ENCODE results near the gene GPR68. TPM values are rescaled to one million over a fixed set of nuclear protein-coding genes. Genes with fewer than 3 reads are reported as not detected.
A peak's percentile ranks its signal among the peaks of the same experiment; 100 is the strongest.

Gene GPR68
- total and polyA plus RNA-seq, 4 donors = 2.0 to 6.4 (median 4.3) TPM

- Histone ChIP-seq H3K36me3 (ENCODE audit: control insufficient read depth, insufficient read depth, low read length) (peaks cover 52% of the 10 kb centered on the region), H3K27me3 (ENCODE audit: control insufficient read depth, insufficient read depth, low read length) (no peaks in the 10 kb centered on the region), H3K4me1 (ENCODE audit: control insufficient read depth, insufficient read depth, low read length) (peaks cover 25% of the 10 kb centered on the region), H3K9me3 (ENCODE audit: control insufficient read depth, insufficient read depth, low read length) (no peaks in the 10 kb centered on the region), H3K27ac (ENCODE audit: low read depth, low read length) (no peak overlapping the region), H3K4me3 (ENCODE audit: low read depth, low read length) (no peak overlapping the region)
- DNase-seq (ENCODE audit: low read depth in 4 of 6, low spot score in 6 of 6) = no peak
- 94% methylated on average over 9 of the region's 9 CpGs for WGBS (ENCODE audit: insufficient coverage)
These were observed 30.3 kb upstream of the GPR68 start for GRCh38 chr14:91274796-91275195.

DNA sequence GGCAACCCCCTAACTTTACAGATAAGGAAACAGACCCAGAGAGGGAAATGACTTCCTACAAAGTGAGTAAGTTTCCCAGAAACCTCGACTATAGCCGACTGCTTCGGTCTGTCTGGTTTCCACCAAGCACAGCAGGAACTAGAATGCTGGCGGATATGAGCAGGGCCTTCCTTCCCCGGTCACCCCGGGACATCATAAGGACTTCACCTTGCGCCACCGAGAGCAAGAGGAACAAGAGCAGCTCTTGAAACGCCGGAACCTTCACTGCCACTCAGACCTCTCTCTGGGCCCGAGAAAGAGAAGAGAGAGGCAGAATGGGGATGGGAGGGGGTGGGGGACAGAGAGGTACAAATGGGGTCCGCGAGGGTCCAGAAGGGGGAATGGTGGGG is 29.4 kb upstream of the GPR68 start:
- 97% methylated on average over 10 of the region's 13 CpGs for WGBS (ENCODE audit: insufficient coverage)
- DNase-seq (ENCODE audit: low read depth in 4 of 6, low spot score in 6 of 6) = no peak
- H3K36me3 ChIP-seq (ENCODE audit: control insufficient read depth, insufficient read depth, low read length) = peaks cover 44% of the 10 kb centered on the region

DNA sequence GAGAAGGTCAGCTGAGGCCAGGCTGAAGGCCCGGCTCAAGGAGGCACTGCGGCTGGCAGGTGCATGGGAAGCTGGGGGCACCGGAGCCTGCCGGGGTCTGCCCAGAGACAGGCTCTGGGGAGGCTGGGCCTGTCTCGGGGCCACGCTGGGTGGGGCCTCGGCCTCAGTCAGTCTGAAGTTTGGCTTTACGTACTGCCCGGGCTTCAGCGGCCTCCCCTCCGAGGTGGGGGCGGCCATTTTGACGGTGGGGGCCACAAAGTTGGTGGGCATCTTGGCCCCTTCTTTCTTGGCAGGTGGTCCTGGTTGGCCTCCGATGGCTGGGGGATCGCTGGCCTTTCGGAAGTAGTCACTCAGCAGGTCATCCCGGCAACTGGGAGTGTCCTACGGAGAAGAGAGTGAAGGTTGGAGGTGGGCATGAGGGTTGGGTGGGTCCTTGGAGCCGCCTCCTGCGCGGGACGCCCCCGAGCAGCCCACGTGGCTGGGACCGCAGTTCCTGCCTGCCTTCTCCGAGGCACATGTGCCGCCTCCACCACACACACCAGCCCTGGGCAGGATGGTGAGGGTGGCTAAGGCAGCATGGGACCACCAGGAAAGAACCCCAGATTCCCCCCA is 28.9 kb upstream of the GPR68 start:
- WGBS (ENCODE audit: insufficient coverage) = 96% methylated on average over 15 of the region's 27 CpGs
- Histone ChIP-seq H3K4me3 (ENCODE audit: low read depth, low read length) (no peak overlapping the region), H3K27ac (ENCODE audit: low read depth, low read length) (no peak overlapping the region), H3K4me1 (ENCODE audit: control insufficient read depth, insufficient read depth, low read length) (peaks cover 34% of the 10 kb centered on the region), H3K36me3 (ENCODE audit: control insufficient read depth, insufficient read depth, low read length) (peaks cover 39% of the 10 kb centered on the region), H3K9me3 (ENCODE audit: control insufficient read depth, insufficient read depth, low read length) (no peaks in the 10 kb centered on the region), H3K27me3 (ENCODE audit: control insufficient read depth, insufficient read depth, low read length) (no peaks in the 10 kb centered on the region)
- DNase-seq (ENCODE audit: low read depth in 4 of 6, low spot score in 6 of 6) = no peak

More for the DNA sequence above, 29.4 kb upstream of the GPR68 start:
- Histone ChIP-seq H3K27me3 (ENCODE audit: control insufficient read depth, insufficient read depth, low read length) (no peaks in the 10 kb centered on the region), H3K9me3 (ENCODE audit: control insufficient read depth, insufficient read depth, low read length) (no peaks in the 10 kb centered on the region), H3K4me3 (ENCODE audit: low read depth, low read length) (no peak overlapping the region), H3K27ac (ENCODE audit: low read depth, low read length) (no peak overlapping the region), H3K4me1 (ENCODE audit: control insufficient read depth, insufficient read depth, low read length) (peaks cover 34% of the 10 kb centered on the region)

GRCh38 chr14:91272341-91273272 is 28.1 kb upstream of the GPR68 start:
- Histone ChIP-seq H3K27me3 (ENCODE audit: control insufficient read depth, insufficient read depth, low read length) (no peaks in the 10 kb centered on the region), H3K36me3 (ENCODE audit: control insufficient read depth, insufficient read depth, low read length) (peaks cover 32% of the 10 kb centered on the region), H3K27ac (ENCODE audit: low read depth, low read length) (no peak overlapping the region), H3K9me3 (ENCODE audit: control insufficient read depth, insufficient read depth, low read length) (no peaks in the 10 kb centered on the region), H3K4me3 (ENCODE audit: low read depth, low read length) (no peak overlapping the region), H3K4me1 (ENCODE audit: control insufficient read depth, insufficient read depth, low read length) (peaks cover 34% of the 10 kb centered on the region)
- peak in 1 of 6 donors; percentile 77 for DNase-seq (ENCODE audit: low read depth in 4 of 6, low spot score in 6 of 6)
- WGBS (ENCODE audit: insufficient coverage) = 86% methylated on average over 38 of the region's 43 CpGs

DNA sequence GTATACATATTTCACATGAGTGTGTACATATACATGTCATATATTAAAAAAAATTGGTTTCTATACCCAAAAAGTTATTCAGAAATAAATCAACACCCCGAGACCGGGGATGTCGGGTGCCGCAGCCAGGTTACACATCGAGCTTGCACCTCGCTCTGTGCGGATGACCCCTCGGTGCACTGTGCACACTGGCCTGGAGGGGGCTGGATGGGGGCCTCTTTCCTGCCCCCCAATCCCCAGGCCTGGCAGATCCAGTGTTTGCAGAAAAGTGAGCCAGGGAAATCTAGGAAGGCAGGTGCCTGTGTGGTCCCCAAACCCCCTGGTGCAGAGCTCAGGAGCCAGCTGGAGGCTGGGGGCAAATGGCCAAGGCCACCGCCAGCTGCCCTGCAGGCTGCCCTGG is 27.1 kb upstream of the GPR68 start:
- no peaks in the 10 kb centered on the region for H3K27me3 ChIP-seq (ENCODE audit: control insufficient read depth, insufficient read depth, low read length)
- H3K36me3 ChIP-seq (ENCODE audit: control insufficient read depth, insufficient read depth, low read length) = peaks cover 30% of the 10 kb centered on the region
- no peak overlapping the region for H3K27ac ChIP-seq (ENCODE audit: low read depth, low read length)
- H3K4me1 ChIP-seq (ENCODE audit: control insufficient read depth, insufficient read depth, low read length) = peaks cover 34% of the 10 kb centered on the region
- WGBS (ENCODE audit: insufficient coverage) = 97% methylated on average over 4 of the region's 9 CpGs
- H3K4me3 ChIP-seq (ENCODE audit: low read depth, low read length) = no peak overlapping the region
- DNase-seq (ENCODE audit: low read depth in 4 of 6, low spot score in 6 of 6) = no peak
- H3K9me3 ChIP-seq (ENCODE audit: control insufficient read depth, insufficient read depth, low read length) = no peaks in the 10 kb centered on the region

GRCh38 chr14:91270619-91271018 is 26.1 kb upstream of the GPR68 start:
- no peak for DNase-seq (ENCODE audit: low read depth in 4 of 6, low spot score in 6 of 6)
- H3K4me3 ChIP-seq (ENCODE audit: low read depth, low read length) = no peak overlapping the region
- 100% methylated on average over 1 of the region's 8 CpGs for WGBS (ENCODE audit: insufficient coverage)
- no peaks in the 10 kb centered on the region for H3K9me3 ChIP-seq (ENCODE audit: control insufficient read depth, insufficient read depth, low read length)
- no peak overlapping the region for H3K27ac ChIP-seq (ENCODE audit: low read depth, low read length)
- peaks cover 34% of the 10 kb centered on the region for H3K4me1 ChIP-seq (ENCODE audit: control insufficient read depth, insufficient read depth, low read length)
- peaks cover 5% of the 10 kb centered on the region for H3K27me3 ChIP-seq (ENCODE audit: control insufficient read depth, insufficient read depth, low read length)
- peaks cover 30% of the 10 kb centered on the region for H3K36me3 ChIP-seq (ENCODE audit: control insufficient read depth, insufficient read depth, low read length)

DNA sequence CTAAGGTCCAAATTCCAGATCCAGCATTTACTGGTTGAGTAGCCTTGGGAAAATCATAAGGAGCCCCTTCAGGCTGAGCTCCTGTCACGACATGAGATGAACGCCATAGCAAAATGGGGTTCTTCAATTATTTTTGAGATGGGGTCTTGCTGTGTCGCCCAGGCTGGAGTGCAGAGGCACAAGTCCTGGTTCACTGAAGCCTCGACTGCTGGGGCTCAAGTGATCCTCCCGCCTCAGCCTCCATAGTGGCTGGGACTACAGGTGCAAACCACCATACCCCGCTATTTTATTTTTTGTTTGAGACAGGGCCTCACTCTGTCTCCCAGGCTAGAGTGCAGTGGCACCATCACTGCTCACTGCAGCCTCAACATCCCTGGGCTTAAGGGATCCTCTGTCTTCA is 25.7 kb upstream of the GPR68 start:
- Histone ChIP-seq H3K27ac (ENCODE audit: low read depth, low read length) (no peak overlapping the region), H3K9me3 (ENCODE audit: control insufficient read depth, insufficient read depth, low read length) (no peaks in the 10 kb centered on the region), H3K4me3 (ENCODE audit: low read depth, low read length) (no peak overlapping the region), H3K4me1 (ENCODE audit: control insufficient read depth, insufficient read depth, low read length) (peaks cover 34% of the 10 kb centered on the region), H3K36me3 (ENCODE audit: control insufficient read depth, insufficient read depth, low read length) (peaks cover 30% of the 10 kb centered on the region), H3K27me3 (ENCODE audit: control insufficient read depth, insufficient read depth, low read length) (peaks cover 7% of the 10 kb centered on the region)
- DNase-seq (ENCODE audit: low read depth in 4 of 6, low spot score in 6 of 6) = no peak
- WGBS (ENCODE audit: insufficient coverage) = 94% methylated on average over 6 of the region's 6 CpGs

- Histone ChIP-seq H3K4me3 (ENCODE audit: low read depth, low read length) (no peak overlapping the region), H3K4me1 (ENCODE audit: control insufficient read depth, insufficient read depth, low read length) (peaks cover 40% of the 10 kb centered on the region), H3K36me3 (ENCODE audit: control insufficient read depth, insufficient read depth, low read length) (peaks cover 28% of the 10 kb centered on the region), H3K27ac (ENCODE audit: low read depth, low read length) (no peak overlapping the region), H3K9me3 (ENCODE audit: control insufficient read depth, insufficient read depth, low read length) (no peaks in the 10 kb centered on the region), H3K27me3 (ENCODE audit: control insufficient read depth, insufficient read depth, low read length) (peaks cover 14% of the 10 kb centered on the region)
- peak in 4 of 6 donors; percentile 53 to 83 (median 72) for DNase-seq (ENCODE audit: low read depth in 4 of 6, low spot score in 6 of 6)
- WGBS (ENCODE audit: insufficient coverage) = 57% methylated on average over 21 of the region's 24 CpGs
These were observed 24.8 kb upstream of the GPR68 start for GRCh38 chr14:91269076-91269991.

- H3K9me3 ChIP-seq (ENCODE audit: control insufficient read depth, insufficient read depth, low read length) = no peaks in the 10 kb centered on the region
- no peak overlapping the region for H3K27ac ChIP-seq (ENCODE audit: low read depth, low read length)
- peaks cover 43% of the 10 kb centered on the region for H3K4me1 ChIP-seq (ENCODE audit: control insufficient read depth, insufficient read depth, low read length)
- no peak for DNase-seq (ENCODE audit: low read depth in 4 of 6, low spot score in 6 of 6)
- H3K27me3 ChIP-seq (ENCODE audit: control insufficient read depth, insufficient read depth, low read length) = peaks cover 18% of the 10 kb centered on the region
- 93% methylated on average over 6 of the region's 7 CpGs for WGBS (ENCODE audit: insufficient coverage)
- peaks cover 15% of the 10 kb centered on the region for H3K36me3 ChIP-seq (ENCODE audit: control insufficient read depth, insufficient read depth, low read length)
- no peak overlapping the region for H3K4me3 ChIP-seq (ENCODE audit: low read depth, low read length)
These were observed 23.5 kb upstream of the GPR68 start for GRCh38 chr14:91267965-91268437.

All from spinal cord (tissue), 10 donors.